Activated T-cell treated with anti-CD3 and anti-CD28 coated beads for 4 hours (primary cell): ENCODE data around the gene NAB2.
"Not testable (repeated sequence)": the region's sequence is repeated elsewhere in the genome, so short reads cannot be mapped to it uniquely, and the experiment has no call there.

ENCODE experiments used
- DNase-seq: peaks from one replicate; pipeline ENCODE4 v3.0.0-alpha.2; 2020

The NAB2 gene

GRCh38 chr12:57072661-57073060, 16.3 kb upstream of the NAB2 start:
- no peak for DNase-seq

GRCh38 chr12:57073566-57074450, 15.1 kb upstream of the NAB2 start:
- not testable (repeated sequence) for DNase-seq

- peak; percentile 88 for DNase-seq
Observed at GRCh38 chr12:57078519-57079404, 10.2 kb upstream of the NAB2 start, which contains the start of gene NEMP1. Gene NEMP1, minus strand, starts transcription at chr12:57078791. Its CDS starts 46 bp downstream, at chr12:57078745.

GRCh38 chr12:57079821-57080220, 9.1 kb upstream of the NAB2 start:
- DNase-seq, result no peak

- DNase-seq, result no peak
Observed at GRCh38 chr12:57080855-57081254, 8.1 kb upstream of the NAB2 start.

- no peak for DNase-seq
Observed at GRCh38 chr12:57085999-57086492, 2.9 kb upstream of the NAB2 start.

GRCh38 chr12:57086493-57087009, 2.4 kb upstream of the NAB2 start:
- peak; percentile 73 for DNase-seq

- peak; percentile 98 for DNase-seq
Observed at GRCh38 chr12:57087010-57087690, 1.8 kb upstream of the NAB2 start.

GRCh38 chr12:57087691-57088353, 1.1 kb upstream of the NAB2 start:
- peak; percentile 86 for DNase-seq

- peak; percentile 59 for DNase-seq
Observed at GRCh38 chr12:57089271-57090245, 644 bp downstream of the NAB2 start.

- no peak for DNase-seq
Observed at GRCh38 chr12:57090490-57090889, 1.6 kb downstream of the NAB2 start.

GRCh38 chr12:57090924-57091637, 2.2 kb downstream of the NAB2 start:
- no peak for DNase-seq

GRCh38 chr12:57091638-57092528, 3.0 kb downstream of the NAB2 start:
- no peak for DNase-seq

GRCh38 chr12:57092529-57092862, 3.6 kb downstream of the NAB2 start:
- no peak for DNase-seq

GRCh38 chr12:57092876-57093414, 4.0 kb downstream of the NAB2 start:
- DNase-seq, result no peak

- DNase-seq, result peak; percentile 83
Observed at GRCh38 chr12:57093415-57094207, 4.7 kb downstream of the NAB2 start.

- DNase-seq, result no peak
Observed at GRCh38 chr12:57094208-57095160, 5.6 kb downstream of the NAB2 start.
